ENCODE measurements around the gene RUNX2. TPM values are rescaled to one million over a fixed set of nuclear protein-coding genes. Genes with fewer than 3 reads are reported as not detected.

Gene RUNX2
- total RNA-seq, 1 donor from 2014 or later, result 0.09 TPM

DNA sequence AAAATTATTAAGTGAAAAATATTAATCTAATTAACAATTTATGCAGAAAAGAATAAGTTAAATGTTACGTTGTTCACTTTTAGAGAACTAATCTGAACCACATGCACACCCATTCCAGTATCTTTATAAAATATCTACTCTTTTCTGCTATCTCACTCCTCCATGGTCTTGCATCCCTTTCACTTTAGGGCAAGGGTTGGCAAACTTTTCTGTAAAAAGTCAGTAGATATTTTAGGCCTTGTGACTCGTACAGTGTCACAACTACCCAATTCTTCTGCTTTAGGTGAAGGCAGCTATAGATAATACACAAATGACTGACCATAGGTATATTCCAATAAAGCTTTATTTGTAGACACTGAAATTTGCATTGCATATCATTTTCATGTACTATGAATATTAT, 89.3 kb downstream of the RUNX2 start:
- no peaks in the 10 kb centered on the region for H4K20me1 ChIP-seq (ENCODE audit: low read depth)
- no peaks in the 10 kb centered on the region for H3K9me3 ChIP-seq (ENCODE audit: low read depth)
- H3K36me3 ChIP-seq, result no peaks in the 10 kb centered on the region
- H3K79me2 ChIP-seq (ENCODE audit: low read depth), result no peaks in the 10 kb centered on the region
- H3K4me1 Mint-ChIP-seq, result peaks cover 25% of the 10 kb centered on the region
- peaks cover 77% of the 10 kb centered on the region for H3K27me3 ChIP-seq
- no peaks in the 10 kb centered on the region for H3K9me3 Mint-ChIP-seq
- no peak overlapping the region for H2AFZ ChIP-seq (replicated peaks)
- H3K4me3 ChIP-seq, result no peak overlapping the region
- H3K4me2 ChIP-seq, result no peak overlapping the region
- no peak overlapping the region for H3K27ac Mint-ChIP-seq
- H3K4me1 ChIP-seq, result peaks cover 17% of the 10 kb centered on the region
- no peaks in the 10 kb centered on the region for H3F3A ChIP-seq (ENCODE audit: low read depth)
- H3K9ac ChIP-seq, result no peak overlapping the region
- H3K27me3 Mint-ChIP-seq (ENCODE audit: insufficient read depth, low read depth), result peaks cover 32% of the 10 kb centered on the region
- H3K4me3 Mint-ChIP-seq, result no peak overlapping the region
- DNase-seq (ENCODE audit: low spot score), result no peak
- H3K27ac ChIP-seq, result no peak overlapping the region
- TF ChIP-seq EZH2phosphoT487 (IDR thresholded peaks at IDR 0.05), result no peak
- no peaks in the 10 kb centered on the region for H3K36me3 Mint-ChIP-seq

GRCh38 chr6:45419571-45420082, 91.5 kb downstream of the RUNX2 start:
- no peaks in the 10 kb centered on the region for H3K9me3 ChIP-seq (ENCODE audit: low read depth)
- no peaks in the 10 kb centered on the region for H3K79me2 ChIP-seq (ENCODE audit: low read depth)
- peaks cover 5% of the 10 kb centered on the region for H3F3A ChIP-seq (ENCODE audit: low read depth)
- Mint-ChIP-seq H3K36me3 (no peaks in the 10 kb centered on the region), H3K27ac (no peak overlapping the region), H3K4me3 (peak overlapping the region; percentile 81), H3K4me1 (peaks cover 25% of the 10 kb centered on the region), H3K9me3 (no peaks in the 10 kb centered on the region), H3K27me3 (ENCODE audit: insufficient read depth, low read depth) (peaks cover 48% of the 10 kb centered on the region)
- H3K4me3 ChIP-seq, result peak overlapping the region; percentile 63
- H3K4me1 ChIP-seq, result peaks cover 17% of the 10 kb centered on the region
- H3K27me3 ChIP-seq, result peaks cover 99% of the 10 kb centered on the region
- peak overlapping the region; percentile 94 for H3K4me2 ChIP-seq
- H3K27ac ChIP-seq, result no peak overlapping the region
- H3K9ac ChIP-seq, result no peak overlapping the region
- DNase-seq (ENCODE audit: low spot score), result peak; percentile 82
- peaks cover 8% of the 10 kb centered on the region for H4K20me1 ChIP-seq (ENCODE audit: low read depth)
- H3K36me3 ChIP-seq, result no peaks in the 10 kb centered on the region
- peak; percentile 84 for TF ChIP-seq EZH2phosphoT487 (IDR thresholded peaks at IDR 0.05)
- peak; percentile 83 for TF ChIP-seq EZH2 (IDR thresholded peaks at IDR 0.05)
- TF ChIP-seq, protein P1, sequence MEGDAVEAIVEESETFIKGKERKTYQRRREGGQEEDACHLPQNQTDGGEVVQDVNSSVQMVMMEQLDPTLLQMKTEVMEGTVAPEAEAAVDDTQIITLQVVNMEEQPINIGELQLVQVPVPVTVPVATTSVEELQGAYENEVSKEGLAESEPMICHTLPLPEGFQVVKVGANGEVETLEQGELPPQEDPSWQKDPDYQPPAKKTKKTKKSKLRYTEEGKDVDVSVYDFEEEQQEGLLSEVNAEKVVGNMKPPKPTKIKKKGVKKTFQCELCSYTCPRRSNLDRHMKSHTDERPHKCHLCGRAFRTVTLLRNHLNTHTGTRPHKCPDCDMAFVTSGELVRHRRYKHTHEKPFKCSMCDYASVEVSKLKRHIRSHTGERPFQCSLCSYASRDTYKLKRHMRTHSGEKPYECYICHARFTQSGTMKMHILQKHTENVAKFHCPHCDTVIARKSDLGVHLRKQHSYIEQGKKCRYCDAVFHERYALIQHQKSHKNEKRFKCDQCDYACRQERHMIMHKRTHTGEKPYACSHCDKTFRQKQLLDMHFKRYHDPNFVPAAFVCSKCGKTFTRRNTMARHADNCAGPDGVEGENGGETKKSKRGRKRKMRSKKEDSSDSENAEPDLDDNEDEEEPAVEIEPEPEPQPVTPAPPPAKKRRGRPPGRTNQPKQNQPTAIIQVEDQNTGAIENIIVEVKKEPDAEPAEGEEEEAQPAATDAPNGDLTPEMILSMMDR (IDR thresholded peaks at IDR 0.05), result peak; percentile 44
- no peak overlapping the region for H2AFZ ChIP-seq (replicated peaks)

GRCh38 chr6:45420083-45420908, 92.2 kb downstream of the RUNX2 start:
- Mint-ChIP-seq H3K36me3 (no peaks in the 10 kb centered on the region), H3K4me3 (peak overlapping the region; percentile 81), H3K9me3 (no peaks in the 10 kb centered on the region), H3K27me3 (ENCODE audit: insufficient read depth, low read depth) (peaks cover 51% of the 10 kb centered on the region), H3K4me1 (peaks cover 25% of the 10 kb centered on the region), H3K27ac (no peak overlapping the region)
- H3K4me2 ChIP-seq, result peak overlapping the region; percentile 94
- no peak overlapping the region for H3K27ac ChIP-seq
- peaks cover 100% of the 10 kb centered on the region for H3K27me3 ChIP-seq
- TF ChIP-seq EZH2phosphoT487 (IDR thresholded peaks at IDR 0.05) (peak; percentile 68), EZH2 (IDR thresholded peaks at IDR 0.05) (peak; percentile 78)
- TF ChIP-seq, protein P1 (IDR thresholded peaks at IDR 0.05), result no peak
- peaks cover 17% of the 10 kb centered on the region for H3K4me1 ChIP-seq
- H3K9me3 ChIP-seq (ENCODE audit: low read depth), result no peaks in the 10 kb centered on the region
- peak; percentile 69 for DNase-seq (ENCODE audit: low spot score)
- H3K79me2 ChIP-seq (ENCODE audit: low read depth), result no peaks in the 10 kb centered on the region
- peak overlapping the region; percentile 63 for H3K4me3 ChIP-seq
- H2AFZ ChIP-seq (replicated peaks), result no peak overlapping the region
- no peaks in the 10 kb centered on the region for H3K36me3 ChIP-seq
- peaks cover 9% of the 10 kb centered on the region for H4K20me1 ChIP-seq (ENCODE audit: low read depth)
- H3F3A ChIP-seq (ENCODE audit: low read depth), result peaks cover 5% of the 10 kb centered on the region
- no peak overlapping the region for H3K9ac ChIP-seq
